Esophagus muscularis mucosa (tissue), 4 donors: ENCODE measurements around the gene KASH5. TPM values are rescaled to one million over a fixed set of nuclear protein-coding genes. Genes with fewer than 3 reads are reported as not detected.

Experiments
- DNase-seq: peaks from one replicate; pipeline ENCODE4 v3.0.0-alpha.2; 2017; ENCODE audit errors: extremely low spot score
- H3K27ac ChIP-seq, 4 donors: fragments of 200-600 bp; sonication (generic); replicated peaks in 1 of 4; 1 replicate in 3 of 4; 2 replicates in 1 of 4; pipeline ENCODE4 v1.5.1; 2016 to 2019; ENCODE audit warnings: mild to moderate bottlenecking in 1 of 4
- H3K27me3 ChIP-seq, 4 donors: fragments of 200-600 bp; sonication (generic); one replicate each; pipeline versions ENCODE4 v1.5.1 to v1.6.0; 2016 to 2019
- H3K36me3 ChIP-seq, 4 donors: fragments of 200-600 bp; sonication (generic); one replicate each; pipeline ENCODE4 v1.5.1; 2016 to 2019
- H3K4me1 ChIP-seq, 4 donors: fragments of 200-600 bp; sonication (generic); one replicate each; pipeline ENCODE4 v1.5.1; 2016 to 2019
- H3K4me3 ChIP-seq, 4 donors: fragments of 200-600 bp; sonication (generic); 1 replicate in 2 of 4; 2 replicates in 2 of 4; pipeline ENCODE4 v1.5.1; 2016 to 2019; ENCODE audit warnings: mild to moderate bottlenecking in 4 of 4, moderate library complexity in 1 of 4
- H3K9me3 ChIP-seq, 4 donors: fragments of 200-600 bp; sonication (generic); 1 replicate in 3 of 4; 2 replicates in 1 of 4; pipeline ENCODE4 v1.5.1; 2016 to 2019
- EP300 ChIP-seq: sonication (generic); formaldehyde crosslinking; IDR thresholded peaks from one replicate; pipeline ENCODE4 v1.6.1; 2017; ENCODE audit warnings: antibody characterized with exemption
- POLR2A ChIP-seq: fragments of 450-650 bp; IDR thresholded peaks from one replicate; pipeline ENCODE4 v1.6.1; 2017; ENCODE audit warnings: antibody characterized with exemption, moderate library complexity, mild to moderate bottlenecking, low read depth
- POLR2AphosphoS5 ChIP-seq, 2 donors: sonication (generic); formaldehyde crosslinking; IDR thresholded peaks; one replicate each; pipeline ENCODE4 v1.6.1; 2017; ENCODE audit warnings: antibody characterized with exemption in 2 of 2
- WGBS: methylation state at CpG from one replicate; pipeline ENCODE4 v1.1.5; 2018; 5-methylcytosine and 5-hydroxymethylcytosine counted together
- intact Hi-C: fragments of 100-400 bp; cut with DNase I; formaldehyde crosslinking; loops from one replicate; pipeline ENCODE4 v1.15.1; 2023
- total RNA-seq, 4 donors: library from RNA; depleted of rRNA; stranded (reverse); fragments of >200 nt; gene quantifications; one replicate each; pipeline versions ENCODE4 v1.1.0 to v1.2.1, GENCODE V29; 2016
- TF ChIP-seq, protein P1 (sequence below), 3 experiments: fragments of 200-600 bp in 2 of 3; fragments of 450-650 bp in 1 of 3; sonication (generic) in 2 of 3; IDR thresholded peaks; one replicate each; pipeline ENCODE4 v1.5.1; 2017 to 2019; ENCODE audit warnings: antibody characterized with exemption in 3 of 3, mild to moderate bottlenecking in 2 of 3, moderate library complexity in 1 of 3

KASH5 gene
- total RNA-seq, 4 donors from 2014 or later: not detected

DNA sequence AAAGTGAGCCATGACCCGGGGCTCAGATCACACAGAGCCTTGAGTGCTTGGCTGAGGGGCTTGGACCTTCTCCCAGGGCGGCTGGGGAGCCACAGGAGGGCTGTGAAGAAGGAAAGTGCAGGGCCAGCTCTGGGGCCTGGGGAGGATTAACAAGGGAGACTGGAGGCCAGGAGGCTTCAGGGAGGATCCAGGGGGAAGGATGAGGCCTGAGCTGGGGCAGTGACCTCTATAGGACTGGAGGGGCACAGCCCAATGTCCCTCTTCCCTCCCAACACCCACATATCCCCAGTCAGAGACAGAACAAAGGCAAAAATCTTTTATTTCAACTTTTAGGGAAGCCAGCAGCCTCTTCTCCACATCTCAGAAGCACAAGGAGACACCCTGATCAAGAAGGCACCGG is 57.9 kb downstream of the KASH5 start:
- WGBS: 96% methylated on average over 3 of the region's 3 CpGs
- TF ChIP-seq POLR2A (no peak), POLR2AphosphoS5 (IDR thresholded peaks at IDR 0.05) (no peak), EP300 (no peak)
- TF ChIP-seq, protein P1, sequence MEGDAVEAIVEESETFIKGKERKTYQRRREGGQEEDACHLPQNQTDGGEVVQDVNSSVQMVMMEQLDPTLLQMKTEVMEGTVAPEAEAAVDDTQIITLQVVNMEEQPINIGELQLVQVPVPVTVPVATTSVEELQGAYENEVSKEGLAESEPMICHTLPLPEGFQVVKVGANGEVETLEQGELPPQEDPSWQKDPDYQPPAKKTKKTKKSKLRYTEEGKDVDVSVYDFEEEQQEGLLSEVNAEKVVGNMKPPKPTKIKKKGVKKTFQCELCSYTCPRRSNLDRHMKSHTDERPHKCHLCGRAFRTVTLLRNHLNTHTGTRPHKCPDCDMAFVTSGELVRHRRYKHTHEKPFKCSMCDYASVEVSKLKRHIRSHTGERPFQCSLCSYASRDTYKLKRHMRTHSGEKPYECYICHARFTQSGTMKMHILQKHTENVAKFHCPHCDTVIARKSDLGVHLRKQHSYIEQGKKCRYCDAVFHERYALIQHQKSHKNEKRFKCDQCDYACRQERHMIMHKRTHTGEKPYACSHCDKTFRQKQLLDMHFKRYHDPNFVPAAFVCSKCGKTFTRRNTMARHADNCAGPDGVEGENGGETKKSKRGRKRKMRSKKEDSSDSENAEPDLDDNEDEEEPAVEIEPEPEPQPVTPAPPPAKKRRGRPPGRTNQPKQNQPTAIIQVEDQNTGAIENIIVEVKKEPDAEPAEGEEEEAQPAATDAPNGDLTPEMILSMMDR (IDR thresholded peaks at IDR 0.05): no peak
- intact Hi-C loops: no loop called here

DNA sequence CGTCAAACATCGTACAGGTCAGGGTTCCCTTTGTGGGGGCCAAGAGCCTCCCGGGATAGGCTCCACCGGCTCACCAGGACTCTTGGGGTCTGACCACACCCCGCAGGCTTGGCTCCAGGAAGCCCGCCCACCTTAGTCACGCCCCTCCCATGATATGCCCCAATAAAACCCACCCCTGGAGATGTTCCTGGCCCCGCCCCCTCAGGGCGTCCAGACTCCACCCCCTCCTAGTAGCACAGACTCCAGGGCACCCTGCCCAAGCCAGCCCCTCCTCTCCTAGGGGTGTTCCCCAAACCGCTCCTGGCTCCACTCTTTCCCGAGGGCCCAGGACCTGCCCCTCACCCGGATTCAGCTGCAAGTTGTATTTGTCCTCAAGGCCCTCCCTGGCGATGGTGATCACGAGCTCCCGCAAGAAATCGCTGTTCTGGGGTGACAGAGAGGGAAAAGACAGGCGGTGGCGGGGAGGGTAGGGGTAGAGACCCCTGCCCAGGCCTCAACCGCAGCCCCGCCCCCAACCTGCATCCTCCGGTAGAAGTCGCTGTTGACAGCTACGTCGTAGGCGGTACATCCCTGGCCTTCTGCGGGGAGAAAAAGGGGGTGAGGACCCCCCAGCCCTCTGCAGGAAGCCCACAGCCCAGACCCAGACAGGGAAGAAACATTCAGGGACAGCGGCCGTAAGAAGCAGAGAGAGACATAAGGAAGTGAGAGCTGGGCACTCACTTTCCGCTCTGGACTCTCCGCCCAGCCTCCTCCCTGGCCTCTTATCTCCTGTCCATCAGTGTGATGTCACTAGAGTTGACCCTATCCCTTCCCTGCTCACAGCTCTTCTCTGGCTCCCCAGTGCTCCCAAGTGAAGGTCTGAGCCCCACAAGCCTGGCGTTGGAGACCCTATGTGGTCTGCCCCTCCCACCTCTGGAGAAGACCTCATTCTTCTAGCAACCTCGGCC is 59.7 kb downstream of the KASH5 start:
- intact Hi-C loops: no loop called here
- Histone ChIP-seq H3K27ac (peak overlapping the region in 1 of 4 donors; percentile 34), H3K27me3 (peaks cover 0 to 4% (median under 1%) of the 10 kb centered on the region in 4 donors), H3K9me3 (no peaks in the 10 kb centered on the region), H3K4me1 (peaks cover 0 to 50% (median 37%) of the 10 kb centered on the region in 4 donors), H3K36me3 (peaks cover 5 to 44% (median 25%) of the 10 kb centered on the region in 4 donors), H3K4me3 (no peak overlapping the region)
- TF ChIP-seq POLR2AphosphoS5 (IDR thresholded peaks at IDR 0.05) (no peak), EP300 (no peak), POLR2A (no peak)
- TF ChIP-seq, protein P1 (IDR thresholded peaks at IDR 0.05): no peak
- DNase-seq: no peak
- 68% methylated on average over 24 of the region's 32 CpGs for WGBS

More for the DNA sequence above, 57.9 kb downstream of the KASH5 start:
- DNase-seq: no peak
- Histone ChIP-seq H3K36me3 (peaks cover 5 to 44% (median 25%) of the 10 kb centered on the region in 4 donors), H3K9me3 (no peaks in the 10 kb centered on the region), H3K27me3 (peaks cover 0 to 22% (median 11%) of the 10 kb centered on the region in 4 donors), H3K4me1 (peaks cover 14 to 54% (median 42%) of the 10 kb centered on the region in 4 donors), H3K4me3 (no peak overlapping the region), H3K27ac (no peak overlapping the region)

- intact Hi-C loops: no loop called here
- no peak for TF ChIP-seq EP300
- TF ChIP-seq POLR2A: no peak
- TF ChIP-seq, protein P1 (IDR thresholded peaks at IDR 0.05): no peak
- no peak for TF ChIP-seq POLR2AphosphoS5 (IDR thresholded peaks at IDR 0.05)
These were observed 60.4 kb downstream of the KASH5 start for GRCh38 chr19:49448432-49448786.

GRCh38 chr19:49450405-49450804 is 62.4 kb downstream of the KASH5 start:
- peak overlapping the region in 2 of 4 donors; percentile 62 to 68 for H3K4me3 ChIP-seq
- intact Hi-C loops: no loop called here
- DNase-seq: no peak
- 89% methylated on average over 7 of the region's 7 CpGs for WGBS
- H3K27ac ChIP-seq: peak overlapping the region in 1 of 4 donors; percentile 92
- peaks cover 13 to 58% (median 41%) of the 10 kb centered on the region in 4 donors for H3K4me1 ChIP-seq
- no peaks in the 10 kb centered on the region for H3K9me3 ChIP-seq
- H3K36me3 ChIP-seq: peaks cover 5 to 44% (median 25%) of the 10 kb centered on the region in 4 donors
- no peaks in the 10 kb centered on the region for H3K27me3 ChIP-seq
- TF ChIP-seq, protein P1 (IDR thresholded peaks at IDR 0.05): no peak
- TF ChIP-seq EP300 (no peak), POLR2A (no peak), POLR2AphosphoS5 (IDR thresholded peaks at IDR 0.05) (no peak)

More at GRCh38 chr19:49448432-49448786, 60.4 kb downstream of the KASH5 start:
- no peaks in the 10 kb centered on the region for H3K9me3 ChIP-seq
- peaks cover 5 to 44% (median 25%) of the 10 kb centered on the region in 4 donors for H3K36me3 ChIP-seq
- WGBS: 92% methylated on average over 6 of the region's 6 CpGs
- DNase-seq: no peak
- no peaks in the 10 kb centered on the region for H3K27me3 ChIP-seq
- no peak overlapping the region for H3K27ac ChIP-seq
- no peak overlapping the region for H3K4me3 ChIP-seq
- peaks cover 0 to 45% (median 32%) of the 10 kb centered on the region in 4 donors for H3K4me1 ChIP-seq
